Measurements from ENCODE around the gene SYK.

- TF ChIP-seq, protein P1, sequence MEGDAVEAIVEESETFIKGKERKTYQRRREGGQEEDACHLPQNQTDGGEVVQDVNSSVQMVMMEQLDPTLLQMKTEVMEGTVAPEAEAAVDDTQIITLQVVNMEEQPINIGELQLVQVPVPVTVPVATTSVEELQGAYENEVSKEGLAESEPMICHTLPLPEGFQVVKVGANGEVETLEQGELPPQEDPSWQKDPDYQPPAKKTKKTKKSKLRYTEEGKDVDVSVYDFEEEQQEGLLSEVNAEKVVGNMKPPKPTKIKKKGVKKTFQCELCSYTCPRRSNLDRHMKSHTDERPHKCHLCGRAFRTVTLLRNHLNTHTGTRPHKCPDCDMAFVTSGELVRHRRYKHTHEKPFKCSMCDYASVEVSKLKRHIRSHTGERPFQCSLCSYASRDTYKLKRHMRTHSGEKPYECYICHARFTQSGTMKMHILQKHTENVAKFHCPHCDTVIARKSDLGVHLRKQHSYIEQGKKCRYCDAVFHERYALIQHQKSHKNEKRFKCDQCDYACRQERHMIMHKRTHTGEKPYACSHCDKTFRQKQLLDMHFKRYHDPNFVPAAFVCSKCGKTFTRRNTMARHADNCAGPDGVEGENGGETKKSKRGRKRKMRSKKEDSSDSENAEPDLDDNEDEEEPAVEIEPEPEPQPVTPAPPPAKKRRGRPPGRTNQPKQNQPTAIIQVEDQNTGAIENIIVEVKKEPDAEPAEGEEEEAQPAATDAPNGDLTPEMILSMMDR (conservative IDR thresholded peaks at IDR 0.05; ENCODE audit: low read depth, low read length) = no peak
- TF ChIP-seq RFX5 (IDR thresholded peaks at IDR 0.05; ENCODE audit: low read depth, low read length) (no peak), POLR2A (IDR thresholded peaks at IDR 0.05; ENCODE audit: low read depth, low read length) (no peak), SMC3 (IDR thresholded peaks at IDR 0.05; ENCODE audit: low read depth, low read length) (no peak), USF2 (IDR thresholded peaks at IDR 0.05; ENCODE audit: low read depth, low read length) (no peak), ELK1 (IDR thresholded peaks at IDR 0.05; ENCODE audit: borderline replicate concordance, low read depth, low read length) (no peak), MAZ (IDR thresholded peaks at IDR 0.05; ENCODE audit: borderline replicate concordance, low read depth, low read length) (no peak), RAD21 (IDR thresholded peaks at IDR 0.05; ENCODE audit: low read length) (no peak), MAFK (IDR thresholded peaks at IDR 0.05; ENCODE audit: low read depth, low read length) (no peak), MXI1 (IDR thresholded peaks at IDR 0.05; ENCODE audit: borderline replicate concordance, low read depth, low read length) (no peak), CHD1 (IDR thresholded peaks at IDR 0.05; ENCODE audit: low read depth, low read length) (no peak), CEBPB (IDR thresholded peaks at IDR 0.05; ENCODE audit: low read depth, low read length) (no peak), BHLHE40 (IDR thresholded peaks at IDR 0.05; ENCODE audit: low read depth, low read length) (no peak), RCOR1 (IDR thresholded peaks at IDR 0.05; ENCODE audit: insufficient replicate concordance, low read length) (no peak)
These were observed at the start of gene SYK for GRCh38 chr9:90801241-90801972.
